ENCODE measurements around the gene PCDHGB5.
"Not testable (repeated sequence)": the region's sequence is repeated elsewhere in the genome, so short reads cannot be mapped to it uniquely, and the experiment has no call there.

PCDHGB5 gene

DNA sequence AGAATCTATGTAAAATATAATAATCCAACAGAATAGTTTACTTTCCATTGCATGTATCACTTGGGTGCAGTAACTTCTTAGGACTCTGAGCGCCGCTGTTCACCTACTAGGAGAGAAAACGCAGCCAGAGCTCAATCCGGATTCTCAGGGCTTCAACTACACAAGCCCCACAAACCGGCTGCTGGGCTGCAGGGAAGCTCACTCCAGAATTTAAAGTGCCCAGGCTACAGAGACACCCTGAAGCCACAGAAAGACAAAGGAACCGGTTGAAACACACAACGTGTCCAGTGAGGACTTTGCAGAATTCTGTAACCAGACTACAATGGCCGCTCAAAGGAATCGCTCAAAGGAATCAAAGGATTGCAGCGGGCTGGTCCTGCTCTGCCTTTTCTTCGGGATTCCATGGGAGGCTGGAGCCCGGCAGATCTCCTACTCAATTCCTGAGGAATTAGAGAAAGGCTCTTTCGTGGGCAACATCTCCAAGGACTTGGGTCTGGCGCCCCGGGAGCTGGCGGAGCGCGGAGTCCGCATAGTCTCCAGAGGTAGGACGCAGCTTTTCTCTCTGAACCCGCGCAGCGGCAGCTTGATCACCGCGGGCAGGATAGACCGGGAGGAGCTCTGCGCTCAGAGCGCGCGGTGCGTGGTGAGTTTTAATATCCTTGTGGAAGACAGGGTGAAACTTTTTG is 15.2 kb downstream of the PCDHGB5 start, which contains the start of gene PCDHGA10:
Gene PCDHGA10, plus strand, starts transcription at position 134 of the 686 bp plus-strand sequence. Its CDS starts 189 bp downstream, at position 323.
- DNase-seq, result peak; percentile 30

- no peak for DNase-seq
Observed at GRCh38 chr5:141413540-141414069, 15.9 kb downstream of the PCDHGB5 start.

GRCh38 chr5:141414548-141415274 is 17.0 kb downstream of the PCDHGB5 start:
- not testable (repeated sequence) for DNase-seq

DNA sequence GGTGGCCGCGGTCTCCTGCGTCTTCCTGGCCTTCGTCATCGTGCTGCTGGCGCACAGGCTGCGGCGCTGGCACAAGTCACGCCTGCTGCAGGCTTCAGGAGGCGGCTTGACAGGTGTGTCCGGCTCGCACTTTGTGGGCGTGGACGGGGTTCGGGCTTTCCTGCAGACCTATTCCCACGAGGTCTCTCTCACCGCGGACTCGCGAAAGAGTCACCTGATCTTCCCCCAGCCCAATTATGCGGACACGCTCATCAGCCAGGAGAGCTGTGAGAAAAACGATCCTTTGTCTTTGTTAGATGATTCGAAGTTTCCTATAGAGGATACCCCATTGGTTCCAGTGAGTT is 17.5 kb downstream of the PCDHGB5 start:
- not testable (repeated sequence) for DNase-seq

DNA sequence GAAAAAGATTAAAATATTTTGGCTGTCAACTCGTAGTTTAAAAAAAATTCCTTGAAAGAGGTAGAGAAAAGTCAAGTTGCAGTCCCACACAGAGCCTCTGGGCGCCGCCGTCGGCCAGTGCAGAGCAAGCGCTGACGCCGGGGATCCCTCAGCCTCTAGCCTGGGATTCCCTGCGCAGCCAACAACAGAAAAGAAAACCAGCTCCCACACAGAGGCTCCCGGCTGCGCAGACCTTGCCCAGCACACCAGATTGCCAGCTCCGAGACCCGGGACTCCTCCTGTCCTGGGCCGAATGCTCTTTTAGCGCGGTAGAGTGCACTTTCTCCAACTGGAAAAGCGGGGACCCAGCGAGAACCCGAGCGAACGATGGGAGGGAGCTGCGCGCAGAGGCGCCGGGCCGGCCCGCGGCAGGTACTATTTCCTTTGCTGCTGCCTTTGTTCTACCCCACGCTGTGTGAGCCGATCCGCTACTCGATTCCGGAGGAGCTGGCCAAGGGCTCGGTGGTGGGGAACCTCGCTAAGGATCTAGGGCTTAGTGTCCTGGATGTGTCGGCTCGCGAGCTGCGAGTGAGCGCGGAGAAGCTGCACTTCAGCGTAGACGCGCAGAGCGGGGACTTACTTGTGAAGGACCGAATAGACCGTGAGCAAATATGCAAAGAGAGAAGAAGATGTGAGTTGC is 19.9 kb downstream of the PCDHGB5 start, which contains the start of gene PCDHGB7:
Gene PCDHGB7, plus strand, starts transcription at position 184 of the 679 bp plus-strand sequence. Its CDS starts 183 bp downstream, at position 367.
- not testable (repeated sequence) for DNase-seq

DNA sequence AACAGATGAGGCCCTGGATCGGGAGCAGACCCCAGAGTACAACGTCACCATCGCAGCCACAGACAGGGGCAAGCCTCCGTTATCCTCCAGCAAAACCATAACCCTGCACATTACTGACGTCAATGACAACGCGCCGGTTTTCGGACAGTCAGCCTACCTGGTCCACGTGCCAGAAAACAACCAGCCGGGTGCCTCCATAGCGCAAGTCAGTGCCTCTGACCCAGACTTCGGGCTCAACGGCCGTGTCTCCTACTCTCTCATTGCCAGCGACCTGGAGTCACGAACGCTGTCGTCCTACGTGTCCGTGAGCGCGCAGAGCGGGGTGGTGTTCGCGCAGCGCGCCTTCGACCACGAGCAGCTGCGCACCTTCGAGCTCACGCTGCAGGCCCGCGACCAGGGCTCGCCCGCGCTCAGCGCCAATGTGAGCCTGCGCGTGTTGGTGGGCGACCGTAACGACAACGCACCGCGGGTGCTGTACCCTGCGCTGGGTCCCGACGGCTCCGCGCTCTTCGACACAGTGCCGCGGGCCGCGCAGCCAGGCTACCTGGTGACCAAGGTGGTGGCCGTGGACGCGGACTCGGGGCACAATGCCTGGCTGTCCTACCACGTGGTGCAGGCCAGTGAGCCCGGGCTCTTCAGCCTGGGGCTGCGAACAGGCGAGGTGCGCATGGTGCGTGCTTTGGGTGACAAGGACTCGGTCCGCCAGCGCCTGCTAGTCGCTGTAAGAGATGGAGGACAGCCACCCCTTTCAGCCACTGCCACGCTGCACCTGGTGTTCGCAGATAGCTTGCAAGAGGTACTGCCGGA is 21.5 kb downstream of the PCDHGB5 start:
- no peak for DNase-seq

GRCh38 chr5:141420855-141421488 is 23.2 kb downstream of the PCDHGB5 start, which contains the start of gene PCDHGA11:
Gene PCDHGA11 (plus strand): TSS chr5:141421051. CDS start chr5:141421228, 177 bp downstream.
- DNase-seq, result no peak

DNA sequence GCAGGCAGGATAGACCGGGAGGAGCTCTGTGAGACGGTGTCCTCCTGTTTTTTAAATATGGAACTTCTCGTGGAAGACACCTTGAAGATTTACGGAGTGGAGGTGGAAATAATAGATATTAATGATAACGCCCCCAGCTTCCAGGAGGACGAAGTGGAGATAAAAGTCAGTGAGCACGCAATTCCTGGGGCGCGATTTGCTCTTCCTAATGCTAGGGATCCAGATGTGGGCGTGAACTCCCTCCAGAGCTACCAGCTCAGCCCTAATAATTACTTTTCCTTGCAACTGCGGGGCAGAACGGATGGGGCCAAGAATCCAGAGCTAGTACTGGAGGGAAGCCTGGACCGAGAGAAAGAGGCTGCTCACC is 23.7 kb downstream of the PCDHGB5 start:
- DNase-seq, result no peak

GRCh38 chr5:141422742-141423291 is 25.1 kb downstream of the PCDHGB5 start:
- no peak for DNase-seq

GRCh38 chr5:141427783-141428426 is 30.2 kb downstream of the PCDHGB5 start:
- DNase-seq, result no peak

DNA sequence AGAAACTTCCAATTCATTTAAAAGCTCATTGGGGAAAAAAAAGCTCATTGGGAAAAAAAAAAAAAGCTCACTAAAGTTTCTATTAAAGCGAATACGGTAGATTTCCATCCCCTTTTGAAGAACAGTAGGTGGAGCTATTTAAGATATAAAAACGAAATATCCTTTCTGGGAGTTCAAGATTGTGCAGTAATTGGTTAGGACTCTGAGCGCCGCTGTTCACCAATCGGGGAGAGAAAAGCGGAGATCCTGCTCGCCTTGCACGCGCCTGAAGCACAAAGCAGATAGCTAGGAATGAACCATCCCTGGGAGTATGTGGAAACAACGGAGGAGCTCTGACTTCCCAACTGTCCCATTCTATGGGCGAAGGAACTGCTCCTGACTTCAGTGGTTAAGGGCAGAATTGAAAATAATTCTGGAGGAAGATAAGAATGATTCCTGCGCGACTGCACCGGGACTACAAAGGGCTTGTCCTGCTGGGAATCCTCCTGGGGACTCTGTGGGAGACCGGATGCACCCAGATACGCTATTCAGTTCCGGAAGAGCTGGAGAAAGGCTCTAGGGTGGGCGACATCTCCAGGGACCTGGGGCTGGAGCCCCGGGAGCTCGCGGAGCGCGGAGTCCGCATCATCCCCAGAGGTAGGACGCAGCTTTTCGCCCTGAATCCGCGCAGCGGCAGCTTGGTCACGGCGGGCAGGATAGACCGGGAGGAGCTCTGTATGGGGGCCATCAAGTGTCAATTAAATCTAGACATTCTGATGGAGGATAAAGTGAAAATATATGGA is 32.8 kb downstream of the PCDHGB5 start, which contains the start of gene PCDHGA12:
Gene PCDHGA12, plus strand, starts transcription at position 176 of the 782 bp plus-strand sequence. Its CDS starts 253 bp downstream, at position 429.
- no peak for DNase-seq

DNA sequence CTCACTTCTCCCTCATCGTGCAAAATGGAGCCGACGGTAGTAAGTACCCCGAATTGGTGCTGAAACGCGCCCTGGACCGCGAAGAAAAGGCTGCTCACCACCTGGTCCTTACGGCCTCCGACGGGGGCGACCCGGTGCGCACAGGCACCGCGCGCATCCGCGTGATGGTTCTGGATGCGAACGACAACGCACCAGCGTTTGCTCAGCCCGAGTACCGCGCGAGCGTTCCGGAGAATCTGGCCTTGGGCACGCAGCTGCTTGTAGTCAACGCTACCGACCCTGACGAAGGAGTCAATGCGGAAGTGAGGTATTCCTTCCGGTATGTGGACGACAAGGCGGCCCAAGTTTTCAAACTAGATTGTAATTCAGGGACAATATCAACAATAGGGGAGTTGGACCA is 33.5 kb downstream of the PCDHGB5 start:
- no peak for DNase-seq

DNA sequence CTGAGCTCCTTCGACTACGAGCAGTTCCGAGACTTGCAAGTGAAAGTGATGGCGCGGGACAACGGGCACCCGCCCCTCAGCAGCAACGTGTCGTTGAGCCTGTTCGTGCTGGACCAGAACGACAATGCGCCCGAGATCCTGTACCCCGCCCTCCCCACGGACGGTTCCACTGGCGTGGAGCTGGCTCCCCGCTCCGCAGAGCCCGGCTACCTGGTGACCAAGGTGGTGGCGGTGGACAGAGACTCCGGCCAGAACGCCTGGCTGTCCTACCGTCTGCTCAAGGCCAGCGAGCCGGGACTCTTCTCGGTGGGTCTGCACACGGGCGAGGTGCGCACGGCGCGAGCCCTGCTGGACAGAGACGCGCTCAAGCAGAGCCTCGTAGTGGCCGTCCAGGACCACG is 34.6 kb downstream of the PCDHGB5 start:
- DNase-seq, result not testable (repeated sequence)

DNA sequence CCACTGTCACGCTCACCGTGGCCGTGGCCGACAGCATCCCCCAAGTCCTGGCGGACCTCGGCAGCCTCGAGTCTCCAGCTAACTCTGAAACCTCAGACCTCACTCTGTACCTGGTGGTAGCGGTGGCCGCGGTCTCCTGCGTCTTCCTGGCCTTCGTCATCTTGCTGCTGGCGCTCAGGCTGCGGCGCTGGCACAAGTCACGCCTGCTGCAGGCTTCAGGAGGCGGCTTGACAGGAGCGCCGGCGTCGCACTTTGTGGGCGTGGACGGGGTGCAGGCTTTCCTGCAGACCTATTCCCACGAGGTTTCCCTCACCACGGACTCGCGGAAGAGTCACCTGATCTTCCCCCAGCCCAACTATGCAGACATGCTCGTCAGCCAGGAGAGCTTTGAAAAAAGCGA is 35.0 kb downstream of the PCDHGB5 start:
- DNase-seq, result not testable (repeated sequence)

GRCh38 chr5:141434006-141434405 is 36.3 kb downstream of the PCDHGB5 start:
- no peak for DNase-seq

- no peak for DNase-seq
Observed at GRCh38 chr5:141437221-141437620, 39.5 kb downstream of the PCDHGB5 start.

- DNase-seq, result no peak
Observed at GRCh38 chr5:141439411-141440141, 41.8 kb downstream of the PCDHGB5 start.

- DNase-seq, result no peak
Observed at GRCh38 chr5:141440341-141440740, 42.6 kb downstream of the PCDHGB5 start.

DNA sequence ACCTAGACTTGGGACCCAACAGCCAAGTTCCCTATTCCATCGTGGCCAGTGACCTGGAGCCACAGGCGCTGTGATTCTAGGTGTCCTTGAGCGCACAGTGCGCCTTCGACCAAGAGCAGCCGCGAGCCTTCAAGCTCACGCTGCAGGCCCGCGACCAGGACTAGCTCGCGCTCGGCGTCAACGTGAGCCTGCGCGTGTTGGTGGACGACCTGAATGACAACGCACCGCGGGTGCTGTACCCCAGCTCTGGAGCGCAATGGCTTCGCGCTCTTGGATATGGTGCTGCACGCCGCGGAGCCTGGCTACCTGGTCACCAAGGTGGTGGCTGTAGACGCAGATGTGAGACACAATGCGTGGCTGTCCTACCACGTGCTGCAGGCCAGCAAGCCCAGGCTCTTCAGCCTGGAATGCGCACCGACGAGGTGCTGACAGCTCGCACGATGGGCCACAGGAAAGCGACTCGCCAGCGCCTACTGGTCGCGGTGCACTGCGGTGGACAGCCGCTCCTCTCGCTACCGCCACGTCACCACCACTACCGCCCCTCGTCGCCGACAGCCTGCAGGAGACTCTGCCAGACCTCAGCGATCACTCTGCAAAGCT is 43.9 kb downstream of the PCDHGB5 start:
- no peak for DNase-seq

Measured in T-helper 9 cell (primary cell).